ENCODE data around the gene CTAG1B.
"Not testable (repeated sequence)": the region's sequence is repeated elsewhere in the genome, so short reads cannot be mapped to it uniquely, and the experiment has no call there.

CTAG1B gene

GRCh38 chrX:154653048-154653401, 33.9 kb upstream of the CTAG1B start:
- H3K4me2 ChIP-seq (ENCODE audit: low read length): no peak overlapping the region
- H3K9ac ChIP-seq (ENCODE audit: low read depth, low read length): no peak overlapping the region
- no peaks in the 10 kb centered on the region for H3K4me1 ChIP-seq (ENCODE audit: control insufficient read depth, insufficient read depth, low read length)
- H3K27me3 ChIP-seq (ENCODE audit: control insufficient read depth, insufficient read depth, low read length): peaks cover 4% of the 10 kb centered on the region
- no peaks in the 10 kb centered on the region for H3K36me3 ChIP-seq (ENCODE audit: insufficient read depth, low read length)
- no peaks in the 10 kb centered on the region for H3K9me3 ChIP-seq (replicated peaks; ENCODE audit: low read length)
- H3K4me3 ChIP-seq (ENCODE audit: low read length): no peak overlapping the region

GRCh38 chrX:154652311-154653047, 33.4 kb upstream of the CTAG1B start:
- Histone ChIP-seq H3K4me2 (ENCODE audit: low read length) (no peak overlapping the region), H3K4me3 (ENCODE audit: low read length) (no peak overlapping the region), H3K9me3 (replicated peaks; ENCODE audit: low read length) (no peaks in the 10 kb centered on the region), H3K9ac (ENCODE audit: low read depth, low read length) (no peak overlapping the region), H3K27me3 (ENCODE audit: control insufficient read depth, insufficient read depth, low read length) (peaks cover 4% of the 10 kb centered on the region), H3K36me3 (ENCODE audit: insufficient read depth, low read length) (no peaks in the 10 kb centered on the region), H3K4me1 (ENCODE audit: control insufficient read depth, insufficient read depth, low read length) (no peaks in the 10 kb centered on the region)

- H3K27me3 ChIP-seq (ENCODE audit: control insufficient read depth, insufficient read depth, low read length): peaks cover 4% of the 10 kb centered on the region
- H3K4me3 ChIP-seq (ENCODE audit: low read length): no peak overlapping the region
- H3K9ac ChIP-seq (ENCODE audit: low read depth, low read length): no peak overlapping the region
- peak overlapping the region; percentile 33 for H3K4me2 ChIP-seq (ENCODE audit: low read length)
- H3K4me1 ChIP-seq (ENCODE audit: control insufficient read depth, insufficient read depth, low read length): no peaks in the 10 kb centered on the region
- H3K9me3 ChIP-seq (replicated peaks; ENCODE audit: low read length): no peaks in the 10 kb centered on the region
- no peaks in the 10 kb centered on the region for H3K36me3 ChIP-seq (ENCODE audit: insufficient read depth, low read length)
Observed at GRCh38 chrX:154650221-154650510, 31.1 kb upstream of the CTAG1B start.

GRCh38 chrX:154649503-154650220, 30.6 kb upstream of the CTAG1B start:
- Histone ChIP-seq H3K4me3 (ENCODE audit: low read length) (no peak overlapping the region), H3K9me3 (replicated peaks; ENCODE audit: low read length) (no peaks in the 10 kb centered on the region), H3K4me2 (ENCODE audit: low read length) (peak overlapping the region; percentile 33), H3K4me1 (ENCODE audit: control insufficient read depth, insufficient read depth, low read length) (no peaks in the 10 kb centered on the region), H3K9ac (ENCODE audit: low read depth, low read length) (no peak overlapping the region), H3K27me3 (ENCODE audit: control insufficient read depth, insufficient read depth, low read length) (peaks cover 4% of the 10 kb centered on the region), H3K36me3 (ENCODE audit: insufficient read depth, low read length) (no peaks in the 10 kb centered on the region)

- Histone ChIP-seq H3K4me2 (ENCODE audit: low read length) (no peak overlapping the region), H3K36me3 (ENCODE audit: insufficient read depth, low read length) (no peaks in the 10 kb centered on the region), H3K9me3 (replicated peaks; ENCODE audit: low read length) (no peaks in the 10 kb centered on the region), H3K4me1 (ENCODE audit: control insufficient read depth, insufficient read depth, low read length) (no peaks in the 10 kb centered on the region), H3K27me3 (ENCODE audit: control insufficient read depth, insufficient read depth, low read length) (peaks cover 4% of the 10 kb centered on the region), H3K9ac (ENCODE audit: low read depth, low read length) (no peak overlapping the region), H3K4me3 (ENCODE audit: low read length) (no peak overlapping the region)
Observed at GRCh38 chrX:154648931-154649330, 29.8 kb upstream of the CTAG1B start.

- not testable (repeated sequence) for H3K4me3 ChIP-seq (ENCODE audit: low read length); H3K27me3 ChIP-seq (ENCODE audit: control insufficient read depth, insufficient read depth, low read length); H3K9ac ChIP-seq (ENCODE audit: low read depth, low read length); H3K4me2 ChIP-seq (ENCODE audit: low read length); H3K36me3 ChIP-seq (ENCODE audit: insufficient read depth, low read length); H3K9me3 ChIP-seq (replicated peaks; ENCODE audit: low read length); H3K4me1 ChIP-seq (ENCODE audit: control insufficient read depth, insufficient read depth, low read length)
Observed at GRCh38 chrX:154645745-154646378, 26.8 kb upstream of the CTAG1B start.

- H3K4me2 ChIP-seq (ENCODE audit: low read length); H3K4me3 ChIP-seq (ENCODE audit: low read length); H3K9ac ChIP-seq (ENCODE audit: low read depth, low read length); H3K9me3 ChIP-seq (replicated peaks; ENCODE audit: low read length); H3K4me1 ChIP-seq (ENCODE audit: control insufficient read depth, insufficient read depth, low read length); H3K27me3 ChIP-seq (ENCODE audit: control insufficient read depth, insufficient read depth, low read length); H3K36me3 ChIP-seq (ENCODE audit: insufficient read depth, low read length): not testable (repeated sequence)
Observed at GRCh38 chrX:154643708-154644107, 24.6 kb upstream of the CTAG1B start.

- not testable (repeated sequence) for H3K27me3 ChIP-seq (ENCODE audit: control insufficient read depth, insufficient read depth, low read length)
Observed at GRCh38 chrX:154641740-154642139, 22.7 kb upstream of the CTAG1B start.

GRCh38 chrX:154633661-154634060, 14.6 kb upstream of the CTAG1B start:
- not testable (repeated sequence) for H3K36me3 ChIP-seq (ENCODE audit: insufficient read depth, low read length); H3K4me3 ChIP-seq (ENCODE audit: low read length); H3K27me3 ChIP-seq (ENCODE audit: control insufficient read depth, insufficient read depth, low read length); H3K9ac ChIP-seq (ENCODE audit: low read depth, low read length); H3K4me2 ChIP-seq (ENCODE audit: low read length); H3K4me1 ChIP-seq (ENCODE audit: control insufficient read depth, insufficient read depth, low read length); H3K9me3 ChIP-seq (replicated peaks; ENCODE audit: low read length)

More at GRCh38 chrX:154641740-154642139, 22.7 kb upstream of the CTAG1B start:
- not testable (repeated sequence) for H3K36me3 ChIP-seq (ENCODE audit: insufficient read depth, low read length); H3K9ac ChIP-seq (ENCODE audit: low read depth, low read length); H3K4me3 ChIP-seq (ENCODE audit: low read length); H3K9me3 ChIP-seq (replicated peaks; ENCODE audit: low read length); H3K4me2 ChIP-seq (ENCODE audit: low read length); H3K4me1 ChIP-seq (ENCODE audit: control insufficient read depth, insufficient read depth, low read length)

- not testable (repeated sequence) for H3K4me3 ChIP-seq (ENCODE audit: low read length); H3K4me1 ChIP-seq (ENCODE audit: control insufficient read depth, insufficient read depth, low read length)
Observed at GRCh38 chrX:154630949-154631348, 11.9 kb upstream of the CTAG1B start.

GRCh38 chrX:154628960-154629359, 9.9 kb upstream of the CTAG1B start:
- H3K4me3 ChIP-seq (ENCODE audit: low read length); H3K9ac ChIP-seq (ENCODE audit: low read depth, low read length); H3K4me2 ChIP-seq (ENCODE audit: low read length); H3K4me1 ChIP-seq (ENCODE audit: control insufficient read depth, insufficient read depth, low read length); H3K9me3 ChIP-seq (replicated peaks; ENCODE audit: low read length); H3K36me3 ChIP-seq (ENCODE audit: insufficient read depth, low read length); H3K27me3 ChIP-seq (ENCODE audit: control insufficient read depth, insufficient read depth, low read length): not testable (repeated sequence)

More at GRCh38 chrX:154630949-154631348, 11.9 kb upstream of the CTAG1B start:
- H3K27me3 ChIP-seq (ENCODE audit: control insufficient read depth, insufficient read depth, low read length); H3K9me3 ChIP-seq (replicated peaks; ENCODE audit: low read length); H3K36me3 ChIP-seq (ENCODE audit: insufficient read depth, low read length); H3K4me2 ChIP-seq (ENCODE audit: low read length); H3K9ac ChIP-seq (ENCODE audit: low read depth, low read length): not testable (repeated sequence)

All from skeletal muscle satellite cell (primary cell).